ENCODE data around the gene GMCL1. TPM values are rescaled to one million over a fixed set of nuclear protein-coding genes. Genes with fewer than 3 reads are reported as not detected.

The GMCL1 gene
- total and polyA plus RNA-seq, 2 of the 13 experiments (the other 11 are each of a cell fraction or from before 2014, with no cell fraction given): 18.7 to 24.0 TPM

DNA sequence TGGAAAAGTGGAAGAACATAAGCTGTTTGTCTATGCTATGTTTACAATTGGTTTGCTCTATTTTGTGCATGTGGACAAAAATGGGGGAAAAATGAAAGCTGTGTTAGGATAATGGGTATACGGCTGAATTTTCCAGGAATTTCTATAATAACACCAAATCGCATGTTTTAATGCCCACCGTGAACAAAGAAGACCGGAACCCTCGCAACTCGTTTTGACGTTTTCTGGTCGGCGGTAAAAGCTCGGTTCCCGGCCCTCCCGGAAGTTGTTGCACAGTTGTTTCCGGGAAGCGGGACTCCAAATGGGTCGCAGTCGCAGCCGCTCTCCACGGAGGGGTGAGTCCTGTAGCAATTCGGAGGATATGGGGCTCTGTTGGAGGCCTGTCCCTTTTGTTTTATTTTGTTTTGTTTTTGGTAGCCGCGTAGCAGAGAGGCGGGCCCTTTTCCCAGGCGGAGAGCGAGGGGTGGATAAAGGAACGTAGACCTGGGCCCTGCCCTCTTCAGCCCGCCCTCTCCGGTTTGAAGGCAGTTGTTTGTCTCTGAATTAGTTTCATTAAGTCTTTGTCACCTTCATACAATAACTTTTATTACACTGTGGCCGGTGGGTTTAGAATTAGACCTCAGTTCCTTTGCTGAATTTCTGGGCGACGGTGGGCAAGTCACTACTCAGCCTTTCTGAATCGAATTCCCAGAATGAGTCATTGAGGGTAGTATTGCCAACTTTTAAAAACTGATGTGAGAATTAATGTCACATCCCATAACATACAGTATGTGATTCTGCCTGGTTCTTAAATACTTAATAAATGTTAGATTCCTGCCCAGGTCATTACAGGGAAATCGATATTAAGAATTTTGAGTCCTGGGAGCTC, 64.5 kb downstream of the GMCL1 start, which contains the start of gene SNRNP27 (continued):
- peak; percentile 96 for TF ChIP-seq GABPA (IDR thresholded peaks at IDR 0.05; ENCODE audit: low read depth, low read length)
- TF ChIP-seq GABPA (CRISPR knock-in tag; IDR thresholded peaks at IDR 0.05; ENCODE audit: low read depth): peak; percentile 100
- TF ChIP-seq ZNF510 (CRISPR knock-in tag; IDR thresholded peaks at IDR 0.05; ENCODE audit: low read depth): peak; percentile 93; the same call in 1 of the 2 replicates
- TF ChIP-seq ZNF572 (CRISPR knock-in tag; IDR thresholded peaks at IDR 0.05): peak; percentile 83; the same call in 1 of the 2 replicates
- TF ChIP-seq MYNN (CRISPR knock-in tag; IDR thresholded peaks at IDR 0.05; ENCODE audit: low read depth): peak; percentile 97
- TF ChIP-seq, protein P1, sequence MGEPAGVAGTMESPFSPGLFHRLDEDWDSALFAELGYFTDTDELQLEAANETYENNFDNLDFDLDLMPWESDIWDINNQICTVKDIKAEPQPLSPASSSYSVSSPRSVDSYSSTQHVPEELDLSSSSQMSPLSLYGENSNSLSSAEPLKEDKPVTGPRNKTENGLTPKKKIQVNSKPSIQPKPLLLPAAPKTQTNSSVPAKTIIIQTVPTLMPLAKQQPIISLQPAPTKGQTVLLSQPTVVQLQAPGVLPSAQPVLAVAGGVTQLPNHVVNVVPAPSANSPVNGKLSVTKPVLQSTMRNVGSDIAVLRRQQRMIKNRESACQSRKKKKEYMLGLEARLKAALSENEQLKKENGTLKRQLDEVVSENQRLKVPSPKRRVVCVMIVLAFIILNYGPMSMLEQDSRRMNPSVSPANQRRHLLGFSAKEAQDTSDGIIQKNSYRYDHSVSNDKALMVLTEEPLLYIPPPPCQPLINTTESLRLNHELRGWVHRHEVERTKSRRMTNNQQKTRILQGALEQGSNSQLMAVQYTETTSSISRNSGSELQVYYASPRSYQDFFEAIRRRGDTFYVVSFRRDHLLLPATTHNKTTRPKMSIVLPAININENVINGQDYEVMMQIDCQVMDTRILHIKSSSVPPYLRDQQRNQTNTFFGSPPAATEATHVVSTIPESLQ (CRISPR knock-in tag; conservative IDR thresholded peaks at IDR 0.05): peak; percentile 76; the same call in 1 of the 2 replicates
- TF ChIP-seq ZNF317 (CRISPR knock-in tag; IDR thresholded peaks at IDR 0.05): peak; percentile 73; the same call in 1 of the 2 replicates
- TF ChIP-seq ZNF83 (CRISPR knock-in tag; IDR thresholded peaks at IDR 0.05; ENCODE audit: borderline replicate concordance): 0 out of 2 replicates have a peak, but pooled peaks have one; percentile 51
- TF ChIP-seq ZNF441 (CRISPR knock-in tag; IDR thresholded peaks at IDR 0.05; ENCODE audit: borderline replicate concordance): peak; percentile 91
- TF ChIP-seq ZNF17 (CRISPR knock-in tag; IDR thresholded peaks at IDR 0.05): no peak
- TF ChIP-seq ZZZ3 (CRISPR knock-in tag; IDR thresholded peaks at IDR 0.05; ENCODE audit: borderline replicate concordance): no peak; the same call in 1 of the 2 replicates
- TF ChIP-seq PRMT3 (CRISPR knock-in tag; IDR thresholded peaks at IDR 0.05; ENCODE audit: borderline replicate concordance, low read depth): 0 out of 2 replicates have a peak, but pooled peaks have one; percentile 20
- TF ChIP-seq, protein P2, sequence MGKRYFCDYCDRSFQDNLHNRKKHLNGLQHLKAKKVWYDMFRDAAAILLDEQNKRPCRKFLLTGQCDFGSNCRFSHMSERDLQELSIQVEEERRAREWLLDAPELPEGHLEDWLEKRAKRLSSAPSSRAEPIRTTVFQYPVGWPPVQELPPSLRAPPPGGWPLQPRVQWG (CRISPR knock-in tag; IDR thresholded peaks at IDR 0.05; ENCODE audit: borderline replicate concordance, low read depth): no peak
- no peak for TF ChIP-seq TCF7 (IDR thresholded peaks at IDR 0.05; ENCODE audit: low read depth)
- TF ChIP-seq, protein P3, sequence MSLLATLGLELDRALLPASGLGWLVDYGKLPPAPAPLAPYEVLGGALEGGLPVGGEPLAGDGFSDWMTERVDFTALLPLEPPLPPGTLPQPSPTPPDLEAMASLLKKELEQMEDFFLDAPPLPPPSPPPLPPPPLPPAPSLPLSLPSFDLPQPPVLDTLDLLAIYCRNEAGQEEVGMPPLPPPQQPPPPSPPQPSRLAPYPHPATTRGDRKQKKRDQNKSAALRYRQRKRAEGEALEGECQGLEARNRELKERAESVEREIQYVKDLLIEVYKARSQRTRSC (CRISPR knock-in tag; IDR thresholded peaks at IDR 0.05; ENCODE audit: low read depth): no peak
- TF ChIP-seq, protein P4, sequence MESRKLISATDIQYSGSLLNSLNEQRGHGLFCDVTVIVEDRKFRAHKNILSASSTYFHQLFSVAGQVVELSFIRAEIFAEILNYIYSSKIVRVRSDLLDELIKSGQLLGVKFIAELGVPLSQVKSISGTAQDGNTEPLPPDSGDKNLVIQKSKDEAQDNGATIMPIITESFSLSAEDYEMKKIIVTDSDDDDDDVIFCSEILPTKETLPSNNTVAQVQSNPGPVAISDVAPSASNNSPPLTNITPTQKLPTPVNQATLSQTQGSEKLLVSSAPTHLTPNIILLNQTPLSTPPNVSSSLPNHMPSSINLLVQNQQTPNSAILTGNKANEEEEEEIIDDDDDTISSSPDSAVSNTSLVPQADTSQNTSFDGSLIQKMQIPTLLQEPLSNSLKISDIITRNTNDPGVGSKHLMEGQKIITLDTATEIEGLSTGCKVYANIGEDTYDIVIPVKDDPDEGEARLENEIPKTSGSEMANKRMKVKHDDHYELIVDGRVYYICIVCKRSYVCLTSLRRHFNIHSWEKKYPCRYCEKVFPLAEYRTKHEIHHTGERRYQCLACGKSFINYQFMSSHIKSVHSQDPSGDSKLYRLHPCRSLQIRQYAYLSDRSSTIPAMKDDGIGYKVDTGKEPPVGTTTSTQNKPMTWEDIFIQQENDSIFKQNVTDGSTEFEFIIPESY (CRISPR knock-in tag; IDR thresholded peaks at IDR 0.05): peak; percentile 65
- peak; percentile 56; the same call in 1 of the 2 replicates for TF ChIP-seq ZNF562 (CRISPR knock-in tag; IDR thresholded peaks at IDR 0.05; ENCODE audit: borderline replicate concordance)
- peak; percentile 89 for TF ChIP-seq REPIN1 (CRISPR knock-in tag; IDR thresholded peaks at IDR 0.05; ENCODE audit: borderline replicate concordance, low read depth)
- TF ChIP-seq ATF7 (IDR thresholded peaks at IDR 0.05): no peak
- TF ChIP-seq ATF7 (CRISPR knock-in tag; IDR thresholded peaks at IDR 0.05): no peak
